Erythroblast (primary cell): ENCODE results near the gene EIF4B.

Experiments
- DNase-seq, 2 experiments: peaks; one replicate each; lab custom pipeline; 2025; lab: John Stamatoyannopoulos, UW
- GATA1 ChIP-seq: IDR thresholded peaks from 2 replicates; pipeline ENCODE4 v1.6.1; 2011; ENCODE audit warnings: low read depth, mild to moderate bottlenecking, control low read depth, low read length, moderate library complexity
- POLR2A ChIP-seq: IDR thresholded peaks from 2 replicates; pipeline ENCODE4 v1.6.1; 2011; ENCODE audit warnings: mild to moderate bottlenecking, low read length

Gene EIF4B

GRCh38 chr12:53054112-53054878, 48.0 kb downstream of the EIF4B start:
- TF ChIP-seq GATA1 (no peak), POLR2A (no peak)
- peak; percentile 88 to 93 for DNase-seq

- DNase-seq = no peak
- no peak for TF ChIP-seq POLR2A
- no peak for TF ChIP-seq GATA1
Observed at GRCh38 chr12:53055471-53056266, 49.4 kb downstream of the EIF4B start.

GRCh38 chr12:53056296-53056695, 50.0 kb downstream of the EIF4B start:
- no peak for TF ChIP-seq GATA1
- TF ChIP-seq POLR2A = no peak
- DNase-seq = no peak

GRCh38 chr12:53056901-53057300, 50.6 kb downstream of the EIF4B start:
- no peak for TF ChIP-seq GATA1
- no peak for TF ChIP-seq POLR2A

GRCh38 chr12:53057816-53058500, 51.7 kb downstream of the EIF4B start:
- no peak for TF ChIP-seq GATA1
- no peak for TF ChIP-seq POLR2A
- DNase-seq = no peak

More at GRCh38 chr12:53056901-53057300, 50.6 kb downstream of the EIF4B start:
- DNase-seq = no peak

- no peak for TF ChIP-seq POLR2A
- TF ChIP-seq GATA1 = no peak
- DNase-seq = no peak
Observed at GRCh38 chr12:53058674-53059433, 52.6 kb downstream of the EIF4B start.

- no peak for TF ChIP-seq POLR2A
- TF ChIP-seq GATA1 = no peak
Observed at GRCh38 chr12:53059434-53060063, 53.3 kb downstream of the EIF4B start.

GRCh38 chr12:53060064-53060720, 53.9 kb downstream of the EIF4B start:
- no peak for DNase-seq
- TF ChIP-seq GATA1 = no peak
- TF ChIP-seq POLR2A = no peak

More at GRCh38 chr12:53059434-53060063, 53.3 kb downstream of the EIF4B start:
- no peak for DNase-seq

- no peak for DNase-seq
- TF ChIP-seq POLR2A = no peak
- TF ChIP-seq GATA1 = no peak
Observed at GRCh38 chr12:53060721-53061276, 54.5 kb downstream of the EIF4B start.

GRCh38 chr12:53061404-53062010, 55.3 kb downstream of the EIF4B start:
- DNase-seq = peak in 1 of 2 experiments; percentile 22

GRCh38 chr12:53062011-53062961, 56.0 kb downstream of the EIF4B start:
- DNase-seq = no peak
- no peak for TF ChIP-seq GATA1
- TF ChIP-seq POLR2A = no peak

More at GRCh38 chr12:53061404-53062010, 55.3 kb downstream of the EIF4B start:
- TF ChIP-seq POLR2A (peak; percentile 21), GATA1 (no peak)
